Gastroesophageal sphincter (tissue), 3 donors: ENCODE data around the gene FAM234A.

ENCODE experiments used
- EP300 ChIP-seq: sonication (generic); formaldehyde crosslinking; IDR thresholded peaks from one replicate; pipeline ENCODE4 v1.6.1; 2017; ENCODE audit warnings: antibody characterized with exemption, mild to moderate bottlenecking
- POLR2A ChIP-seq, 2 donors: fragments of 450-650 bp; IDR thresholded peaks; one replicate each; pipeline ENCODE4 v1.6.1; 2017; ENCODE audit warnings: antibody characterized with exemption in 2 of 2, mild to moderate bottlenecking in 2 of 2, moderate library complexity in 1 of 2
- TF ChIP-seq, protein P1 (sequence below), 4 experiments: fragments of 200-600 bp in 2 of 4; fragments of 450-650 bp in 2 of 4; sonication (generic) in 1 of 4; IDR thresholded peaks; one replicate each; pipeline ENCODE4 v1.5.1; 2017 to 2019; ENCODE audit warnings: antibody characterized with exemption in 4 of 4, mild to moderate bottlenecking in 2 of 4, moderate library complexity in 2 of 4

DNA sequence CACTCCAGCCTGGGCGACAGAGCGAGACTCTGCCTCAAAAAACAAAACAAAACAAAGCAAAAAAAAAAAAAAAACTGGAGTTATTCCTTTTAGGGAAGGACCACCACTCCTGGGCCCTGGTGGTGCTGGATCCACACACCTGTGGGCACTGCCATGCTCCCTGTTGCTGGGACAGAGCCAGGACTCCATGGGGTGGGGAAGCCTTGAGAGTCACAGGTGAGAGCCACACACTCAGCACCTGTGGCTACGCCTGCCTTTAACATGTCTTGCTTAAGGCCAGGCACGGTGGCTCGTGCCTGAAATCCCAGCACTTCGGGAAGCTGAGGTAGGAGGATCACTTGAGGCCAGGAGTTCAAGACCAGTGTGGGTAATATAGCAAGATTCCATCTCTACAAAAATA is 66.6 kb downstream of the FAM234A start:
- TF ChIP-seq EP300: no peak
- no peak for TF ChIP-seq POLR2A (IDR thresholded peaks at IDR 0.05)
- TF ChIP-seq, protein P1, sequence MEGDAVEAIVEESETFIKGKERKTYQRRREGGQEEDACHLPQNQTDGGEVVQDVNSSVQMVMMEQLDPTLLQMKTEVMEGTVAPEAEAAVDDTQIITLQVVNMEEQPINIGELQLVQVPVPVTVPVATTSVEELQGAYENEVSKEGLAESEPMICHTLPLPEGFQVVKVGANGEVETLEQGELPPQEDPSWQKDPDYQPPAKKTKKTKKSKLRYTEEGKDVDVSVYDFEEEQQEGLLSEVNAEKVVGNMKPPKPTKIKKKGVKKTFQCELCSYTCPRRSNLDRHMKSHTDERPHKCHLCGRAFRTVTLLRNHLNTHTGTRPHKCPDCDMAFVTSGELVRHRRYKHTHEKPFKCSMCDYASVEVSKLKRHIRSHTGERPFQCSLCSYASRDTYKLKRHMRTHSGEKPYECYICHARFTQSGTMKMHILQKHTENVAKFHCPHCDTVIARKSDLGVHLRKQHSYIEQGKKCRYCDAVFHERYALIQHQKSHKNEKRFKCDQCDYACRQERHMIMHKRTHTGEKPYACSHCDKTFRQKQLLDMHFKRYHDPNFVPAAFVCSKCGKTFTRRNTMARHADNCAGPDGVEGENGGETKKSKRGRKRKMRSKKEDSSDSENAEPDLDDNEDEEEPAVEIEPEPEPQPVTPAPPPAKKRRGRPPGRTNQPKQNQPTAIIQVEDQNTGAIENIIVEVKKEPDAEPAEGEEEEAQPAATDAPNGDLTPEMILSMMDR (IDR thresholded peaks at IDR 0.05): no peak
